ENCODE results near the gene SCN3A. TPM values are rescaled to one million over a fixed set of nuclear protein-coding genes. Genes with fewer than 3 reads are reported as not detected.

The SCN3A gene
- total RNA-seq, 1 donor from 2014 or later: 1.4 TPM

DNA sequence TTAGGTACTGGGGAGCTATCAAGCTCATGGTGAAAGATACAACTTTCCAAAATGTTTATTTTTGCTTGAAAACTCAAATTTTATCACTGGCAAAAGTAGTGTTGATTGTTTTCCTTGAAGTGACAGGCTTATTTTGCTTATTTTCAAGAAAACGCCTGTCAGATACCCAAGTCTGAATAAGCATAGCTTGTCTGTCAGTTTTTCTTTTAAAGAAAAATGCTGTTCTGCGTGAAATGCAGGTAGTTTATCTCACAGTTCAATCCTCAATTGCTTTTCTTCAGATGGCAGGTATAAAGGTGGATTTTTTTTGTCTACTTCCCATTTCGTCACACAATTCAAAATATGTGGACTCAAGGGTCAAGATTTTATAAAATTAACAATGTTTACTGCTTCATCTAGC lies 145.9 kb downstream of the SCN3A start:
- no peak overlapping the region for H3K4me3 ChIP-seq (ENCODE audit: insufficient read depth, low read depth, low read length)
- H3K4me2 ChIP-seq (ENCODE audit: low read length): no peak overlapping the region
- no peak for TF ChIP-seq EZH2 (IDR thresholded peaks at IDR 0.05; ENCODE audit: insufficient read depth, low read length)
- TF ChIP-seq, protein P1, sequence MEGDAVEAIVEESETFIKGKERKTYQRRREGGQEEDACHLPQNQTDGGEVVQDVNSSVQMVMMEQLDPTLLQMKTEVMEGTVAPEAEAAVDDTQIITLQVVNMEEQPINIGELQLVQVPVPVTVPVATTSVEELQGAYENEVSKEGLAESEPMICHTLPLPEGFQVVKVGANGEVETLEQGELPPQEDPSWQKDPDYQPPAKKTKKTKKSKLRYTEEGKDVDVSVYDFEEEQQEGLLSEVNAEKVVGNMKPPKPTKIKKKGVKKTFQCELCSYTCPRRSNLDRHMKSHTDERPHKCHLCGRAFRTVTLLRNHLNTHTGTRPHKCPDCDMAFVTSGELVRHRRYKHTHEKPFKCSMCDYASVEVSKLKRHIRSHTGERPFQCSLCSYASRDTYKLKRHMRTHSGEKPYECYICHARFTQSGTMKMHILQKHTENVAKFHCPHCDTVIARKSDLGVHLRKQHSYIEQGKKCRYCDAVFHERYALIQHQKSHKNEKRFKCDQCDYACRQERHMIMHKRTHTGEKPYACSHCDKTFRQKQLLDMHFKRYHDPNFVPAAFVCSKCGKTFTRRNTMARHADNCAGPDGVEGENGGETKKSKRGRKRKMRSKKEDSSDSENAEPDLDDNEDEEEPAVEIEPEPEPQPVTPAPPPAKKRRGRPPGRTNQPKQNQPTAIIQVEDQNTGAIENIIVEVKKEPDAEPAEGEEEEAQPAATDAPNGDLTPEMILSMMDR (IDR thresholded peaks at IDR 0.05; ENCODE audit: insufficient read depth, low read depth, low read length): no peak
- H3K27ac ChIP-seq (ENCODE audit: low read depth, low read length): no peak overlapping the region
- H3K79me2 ChIP-seq (ENCODE audit: insufficient read depth, low read length): no peaks in the 10 kb centered on the region
- H3K4me3 Mint-ChIP-seq (ENCODE audit: unreplicated experiment): no peak overlapping the region
- no peak overlapping the region for H2AFZ ChIP-seq (ENCODE audit: low read depth, low read length)
- H3K9me3 ChIP-seq (ENCODE audit: insufficient read depth, low read depth, low read length): no peaks in the 10 kb centered on the region
- no peaks in the 10 kb centered on the region for H3K36me3 ChIP-seq (ENCODE audit: insufficient read depth, low read length)
- no peaks in the 10 kb centered on the region for H3K9me3 Mint-ChIP-seq (ENCODE audit: unreplicated experiment)
- H4K20me1 ChIP-seq (ENCODE audit: insufficient read depth, low read length): no peaks in the 10 kb centered on the region
- H3K27me3 ChIP-seq (ENCODE audit: insufficient read depth, low read length): no peaks in the 10 kb centered on the region
- no peaks in the 10 kb centered on the region for H3K27me3 Mint-ChIP-seq (ENCODE audit: low read depth, unreplicated experiment)
- no peak overlapping the region for H3K9ac ChIP-seq (ENCODE audit: low read length)
- peaks cover 6% of the 10 kb centered on the region for H3K4me1 ChIP-seq (ENCODE audit: insufficient read depth, low read length)
- FAIRE-seq: no peak
- H3K36me3 Mint-ChIP-seq (ENCODE audit: low read depth, unreplicated experiment): no peaks in the 10 kb centered on the region
- H3K27ac Mint-ChIP-seq (ENCODE audit: unreplicated experiment): no peak overlapping the region
- peaks cover 8% of the 10 kb centered on the region for H3K4me1 Mint-ChIP-seq (ENCODE audit: low read depth, unreplicated experiment)
- no peak for DNase-seq (ENCODE audit: low read depth)

- H3K4me2 ChIP-seq (ENCODE audit: low read length): no peak overlapping the region
- no peaks in the 10 kb centered on the region for H4K20me1 ChIP-seq (ENCODE audit: insufficient read depth, low read length)
- peaks cover 8% of the 10 kb centered on the region for H3K4me1 Mint-ChIP-seq (ENCODE audit: low read depth, unreplicated experiment)
- H3K27me3 Mint-ChIP-seq (ENCODE audit: low read depth, unreplicated experiment): no peaks in the 10 kb centered on the region
- peaks cover 6% of the 10 kb centered on the region for H3K4me1 ChIP-seq (ENCODE audit: insufficient read depth, low read length)
- no peaks in the 10 kb centered on the region for H3K36me3 ChIP-seq (ENCODE audit: insufficient read depth, low read length)
- DNase-seq (ENCODE audit: low read depth) (no peak), FAIRE-seq (no peak)
- no peak overlapping the region for H3K4me3 Mint-ChIP-seq (ENCODE audit: unreplicated experiment)
- H3K79me2 ChIP-seq (ENCODE audit: insufficient read depth, low read length): no peaks in the 10 kb centered on the region
- H3K9me3 ChIP-seq (ENCODE audit: insufficient read depth, low read depth, low read length): no peaks in the 10 kb centered on the region
- H3K27me3 ChIP-seq (ENCODE audit: insufficient read depth, low read length): no peaks in the 10 kb centered on the region
- TF ChIP-seq, protein P1 (IDR thresholded peaks at IDR 0.05; ENCODE audit: insufficient read depth, low read depth, low read length): no peak
- TF ChIP-seq EZH2 (IDR thresholded peaks at IDR 0.05; ENCODE audit: insufficient read depth, low read length): no peak
- H3K4me3 ChIP-seq (ENCODE audit: insufficient read depth, low read depth, low read length): no peak overlapping the region
- H2AFZ ChIP-seq (ENCODE audit: low read depth, low read length): no peak overlapping the region
- no peaks in the 10 kb centered on the region for H3K36me3 Mint-ChIP-seq (ENCODE audit: low read depth, unreplicated experiment)
- H3K27ac Mint-ChIP-seq (ENCODE audit: unreplicated experiment): no peak overlapping the region
- H3K9me3 Mint-ChIP-seq (ENCODE audit: unreplicated experiment): no peaks in the 10 kb centered on the region
- H3K9ac ChIP-seq (ENCODE audit: low read length): no peak overlapping the region
- no peak overlapping the region for H3K27ac ChIP-seq (ENCODE audit: low read depth, low read length)
Measured at GRCh38 chr2:165057308-165057707, 146.5 kb downstream of the SCN3A start.

GRCh38 chr2:165056564-165056963 lies 147.3 kb downstream of the SCN3A start:
- FAIRE-seq (no peak), DNase-seq (ENCODE audit: low read depth) (no peak)
- no peak for TF ChIP-seq EZH2 (IDR thresholded peaks at IDR 0.05; ENCODE audit: insufficient read depth, low read length)
- TF ChIP-seq, protein P1 (IDR thresholded peaks at IDR 0.05; ENCODE audit: insufficient read depth, low read depth, low read length): no peak
- Histone ChIP-seq H3K4me3 (ENCODE audit: insufficient read depth, low read depth, low read length) (no peak overlapping the region), H3K27me3 (ENCODE audit: insufficient read depth, low read length) (no peaks in the 10 kb centered on the region), H3K9me3 (ENCODE audit: insufficient read depth, low read depth, low read length) (no peaks in the 10 kb centered on the region), H4K20me1 (ENCODE audit: insufficient read depth, low read length) (no peaks in the 10 kb centered on the region), H3K4me2 (ENCODE audit: low read length) (no peak overlapping the region), H2AFZ (ENCODE audit: low read depth, low read length) (no peak overlapping the region), H3K79me2 (ENCODE audit: insufficient read depth, low read length) (no peaks in the 10 kb centered on the region), H3K27ac (ENCODE audit: low read depth, low read length) (no peak overlapping the region), H3K9ac (ENCODE audit: low read length) (no peak overlapping the region), H3K4me1 (ENCODE audit: insufficient read depth, low read length) (peaks cover 6% of the 10 kb centered on the region), H3K36me3 (ENCODE audit: insufficient read depth, low read length) (no peaks in the 10 kb centered on the region)
- Mint-ChIP-seq H3K4me1 (ENCODE audit: low read depth, unreplicated experiment) (peaks cover 8% of the 10 kb centered on the region), H3K4me3 (ENCODE audit: unreplicated experiment) (no peak overlapping the region), H3K27ac (ENCODE audit: unreplicated experiment) (no peak overlapping the region), H3K36me3 (ENCODE audit: low read depth, unreplicated experiment) (no peaks in the 10 kb centered on the region), H3K27me3 (ENCODE audit: low read depth, unreplicated experiment) (no peaks in the 10 kb centered on the region), H3K9me3 (ENCODE audit: unreplicated experiment) (no peaks in the 10 kb centered on the region)
